DND-41 (cell line): ENCODE data around the gene TLE1.

Experiments used
- ATAC-seq: fragments of 200-7000 bp; cut with Tn5 transposase; 3 replicates; pipeline ENCODE4 v1.9.1; 2021; ENCODE audit warnings: low read depth; ENCODE audit not compliant: insufficient read depth
- DNase-seq: peaks from one replicate; pipeline ENCODE4 v3.0.0-alpha.2; 2020
- H2AFZ ChIP-seq: 2 replicates; pipeline ENCODE4 v1.6.0; 2012; ENCODE audit warnings: low read depth, low read length
- H3K27ac ChIP-seq: 2 replicates; pipeline ENCODE4 v1.5.1; 2012; ENCODE audit warnings: low read length, inconsistent platforms
- H3K27me3 ChIP-seq: fragments of 200-600 bp; sonication (generic); 2 replicates; pipeline ENCODE4 v1.6.0; 2012; ENCODE audit warnings: low read length, mild to moderate bottlenecking, inconsistent platforms; ENCODE audit not compliant: insufficient read depth, poor library complexity
- H3K36me3 ChIP-seq: 2 replicates; pipeline ENCODE4 v1.5.1; 2012; ENCODE audit warnings: low read length, inconsistent platforms; ENCODE audit not compliant: insufficient read depth
- H3K4me1 ChIP-seq: 2 replicates; pipeline ENCODE4 v1.5.1; 2012; ENCODE audit warnings: mild to moderate bottlenecking, low read length; ENCODE audit not compliant: insufficient read depth
- H3K4me2 ChIP-seq: 2 replicates; pipeline ENCODE4 v1.6.0; 2012; ENCODE audit warnings: mild to moderate bottlenecking, moderate library complexity, low read length, inconsistent platforms; ENCODE audit not compliant: insufficient read depth
- H3K4me3 ChIP-seq, 2 experiments: fragments of 200-600 bp in 1 of 2; shearing (Covaris generic) in 1 of 2; 2 replicates each; pipeline ENCODE4 v1.5.1; 2012 to 2016; ENCODE audit warnings: inconsistent platforms in 2 of 2, low read length in 2 of 2, mild to moderate bottlenecking in 2 of 2, low read depth in 1 of 2, moderate library complexity in 1 of 2
- H3K79me2 ChIP-seq: 2 replicates; pipeline ENCODE4 v1.6.0; 2012; ENCODE audit warnings: low read length, inconsistent platforms; ENCODE audit not compliant: insufficient read depth
- H3K9ac ChIP-seq: 2 replicates; pipeline ENCODE4 v1.6.0; 2012; ENCODE audit warnings: low read depth, mild to moderate bottlenecking, inconsistent platforms, low read length, moderate library complexity
- H3K9me3 ChIP-seq: 2 replicates; pipeline ENCODE4 v1.5.1; 2012; ENCODE audit warnings: low read length, moderate library complexity, mild to moderate bottlenecking, inconsistent platforms; ENCODE audit not compliant: insufficient read depth, severe bottlenecking
- H4K20me1 ChIP-seq: 2 replicates; pipeline ENCODE4 v1.6.0; 2012; ENCODE audit warnings: low read length; ENCODE audit not compliant: insufficient read depth
- EZH2 ChIP-seq: IDR thresholded peaks from 3 replicates; pipeline ENCODE4 v1.6.1; 2012; ENCODE audit warnings: borderline replicate concordance, low read depth, mild to moderate bottlenecking, moderate library complexity, low read length, inconsistent platforms; ENCODE audit not compliant: severe bottlenecking
- TF ChIP-seq, protein P1 (sequence below): IDR thresholded peaks from 2 replicates; pipeline ENCODE4 v1.5.1; 2012; ENCODE audit warnings: borderline replicate concordance, low read length, moderate library complexity, mild to moderate bottlenecking; ENCODE audit not compliant: poor library complexity, severe bottlenecking; ENCODE audit errors: extremely low read depth

TLE1 gene

DNA sequence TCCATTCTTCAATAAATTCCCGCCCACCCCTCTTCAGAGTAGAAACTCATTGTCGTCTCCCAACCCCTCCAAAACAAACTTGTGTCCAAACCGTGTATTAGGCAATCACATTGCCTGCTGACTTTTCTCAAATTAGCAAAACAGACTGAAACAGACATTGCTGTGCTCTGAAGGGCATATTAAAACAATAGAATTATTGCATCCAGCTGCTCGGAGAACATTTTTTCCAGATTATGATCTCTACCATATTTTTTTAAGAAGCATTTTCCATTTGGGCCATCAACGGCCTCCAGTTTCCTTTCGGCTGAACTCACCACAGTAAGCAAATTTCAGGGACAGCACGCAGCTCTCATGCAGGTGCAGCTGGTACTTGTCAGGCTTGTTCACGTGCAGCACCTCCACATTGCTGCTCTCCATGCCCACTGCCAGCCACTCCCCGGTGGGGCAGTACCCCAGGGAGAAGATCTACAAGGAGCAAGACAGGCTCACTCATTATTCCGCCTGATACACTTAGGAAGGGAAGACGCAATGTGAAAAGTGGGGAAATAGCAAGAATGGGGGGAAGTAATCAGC lies 104.1 kb downstream of the TLE1 start:
- DNase-seq: no peak

DNA sequence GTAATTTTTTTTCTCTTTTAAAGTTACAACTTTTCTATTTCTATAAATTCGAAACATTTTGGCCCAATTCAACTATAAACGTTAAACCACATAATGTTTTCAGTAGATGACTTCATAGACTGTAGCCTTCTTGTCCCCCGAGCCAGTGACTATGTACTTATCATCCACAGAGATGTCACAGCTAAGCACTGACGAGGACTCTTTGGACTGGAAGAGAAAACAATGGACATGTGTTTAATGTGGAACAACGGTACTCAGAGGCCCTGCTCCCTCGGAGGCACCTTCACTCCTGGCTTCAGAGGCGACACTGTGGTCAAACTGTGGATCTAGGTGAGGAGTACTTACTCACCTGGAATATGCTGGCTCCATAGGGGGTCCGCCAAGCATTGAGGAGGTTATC lies 105.2 kb downstream of the TLE1 start:
- Histone ChIP-seq H3K4me2 (no peak overlapping the region), H3K27ac (no peak overlapping the region), H2AFZ (no peak overlapping the region), H3K4me3 (no peak overlapping the region), H3K9ac (no peak overlapping the region), H3K36me3 (peaks cover 21% of the 10 kb centered on the region; the same call in 1 of the 2 replicates), H3K27me3 (no peaks in the 10 kb centered on the region), H3K4me1 (no peaks in the 10 kb centered on the region), H3K9me3 (no peaks in the 10 kb centered on the region), H4K20me1 (no peaks in the 10 kb centered on the region), H3K79me2 (no peaks in the 10 kb centered on the region)
- DNase-seq: no peak
- no peak for ATAC-seq
- no peak for TF ChIP-seq EZH2
- TF ChIP-seq, protein P1, sequence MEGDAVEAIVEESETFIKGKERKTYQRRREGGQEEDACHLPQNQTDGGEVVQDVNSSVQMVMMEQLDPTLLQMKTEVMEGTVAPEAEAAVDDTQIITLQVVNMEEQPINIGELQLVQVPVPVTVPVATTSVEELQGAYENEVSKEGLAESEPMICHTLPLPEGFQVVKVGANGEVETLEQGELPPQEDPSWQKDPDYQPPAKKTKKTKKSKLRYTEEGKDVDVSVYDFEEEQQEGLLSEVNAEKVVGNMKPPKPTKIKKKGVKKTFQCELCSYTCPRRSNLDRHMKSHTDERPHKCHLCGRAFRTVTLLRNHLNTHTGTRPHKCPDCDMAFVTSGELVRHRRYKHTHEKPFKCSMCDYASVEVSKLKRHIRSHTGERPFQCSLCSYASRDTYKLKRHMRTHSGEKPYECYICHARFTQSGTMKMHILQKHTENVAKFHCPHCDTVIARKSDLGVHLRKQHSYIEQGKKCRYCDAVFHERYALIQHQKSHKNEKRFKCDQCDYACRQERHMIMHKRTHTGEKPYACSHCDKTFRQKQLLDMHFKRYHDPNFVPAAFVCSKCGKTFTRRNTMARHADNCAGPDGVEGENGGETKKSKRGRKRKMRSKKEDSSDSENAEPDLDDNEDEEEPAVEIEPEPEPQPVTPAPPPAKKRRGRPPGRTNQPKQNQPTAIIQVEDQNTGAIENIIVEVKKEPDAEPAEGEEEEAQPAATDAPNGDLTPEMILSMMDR: no peak

More for the DNA sequence above, 104.1 kb downstream of the TLE1 start:
- ATAC-seq: no peak
- Histone ChIP-seq H3K9me3 (no peaks in the 10 kb centered on the region), H3K36me3 (peaks cover 24% of the 10 kb centered on the region; the same call in 1 of the 2 replicates), H2AFZ (no peak overlapping the region), H3K4me2 (no peak overlapping the region), H3K4me1 (no peaks in the 10 kb centered on the region), H3K9ac (no peak overlapping the region), H4K20me1 (no peaks in the 10 kb centered on the region), H3K4me3 (no peak overlapping the region), H3K79me2 (no peaks in the 10 kb centered on the region), H3K27me3 (no peaks in the 10 kb centered on the region), H3K27ac (no peak overlapping the region)
- TF ChIP-seq EZH2: no peak
- TF ChIP-seq, protein P1: no peak

DNA sequence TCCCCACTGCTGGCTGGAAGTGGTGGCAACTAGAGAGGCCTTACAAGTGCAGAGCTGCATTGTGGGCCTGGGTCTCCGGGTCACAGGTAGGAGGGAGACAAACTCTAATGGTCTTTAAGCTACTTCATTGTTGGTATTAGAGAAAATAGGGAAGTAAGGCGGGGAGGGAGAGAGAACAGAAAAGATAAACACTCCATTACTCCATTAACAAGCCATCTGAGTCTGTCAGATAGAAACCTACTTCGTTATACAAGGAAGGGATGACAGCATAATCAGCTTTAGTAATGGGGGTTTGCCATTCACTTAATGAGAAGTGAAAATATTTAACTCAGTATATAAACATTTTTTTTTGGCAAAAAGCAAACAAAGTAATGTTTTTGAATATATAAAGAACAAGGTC lies 107.4 kb downstream of the TLE1 start:
- TF ChIP-seq, protein P1: no peak
- TF ChIP-seq EZH2: no peak
- Histone ChIP-seq H3K4me2 (no peak overlapping the region), H3K4me3 (no peak overlapping the region), H2AFZ (no peak overlapping the region), H3K27ac (no peak overlapping the region), H3K9me3 (no peaks in the 10 kb centered on the region), H3K9ac (no peak overlapping the region), H3K27me3 (no peaks in the 10 kb centered on the region), H3K4me1 (no peaks in the 10 kb centered on the region), H3K79me2 (no peaks in the 10 kb centered on the region), H4K20me1 (no peaks in the 10 kb centered on the region), H3K36me3 (peaks cover 21% of the 10 kb centered on the region; the same call in 1 of the 2 replicates)
- DNase-seq (no peak), ATAC-seq (no peak)

DNA sequence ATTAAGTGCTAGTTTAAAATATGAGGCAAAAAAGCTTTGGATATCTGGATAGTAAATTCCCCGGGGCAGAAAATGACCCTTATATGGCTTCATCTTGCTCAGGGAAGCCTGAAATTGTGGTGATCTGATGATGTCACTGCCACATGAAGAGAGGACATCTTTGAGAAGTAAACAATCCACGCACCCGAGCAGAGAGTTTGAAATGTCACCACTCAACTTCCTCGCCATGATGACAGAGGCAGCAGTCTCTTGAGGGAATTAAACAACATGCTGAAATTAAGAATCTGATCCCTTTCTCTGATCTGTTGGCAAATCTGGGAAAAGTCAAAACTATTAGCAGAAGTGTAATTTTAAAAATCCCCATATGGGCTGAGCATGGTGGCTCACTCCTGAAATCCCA lies 110.0 kb downstream of the TLE1 start:
- Histone ChIP-seq H4K20me1 (no peaks in the 10 kb centered on the region), H3K9me3 (no peaks in the 10 kb centered on the region), H3K4me3 (no peak overlapping the region), H3K4me1 (no peaks in the 10 kb centered on the region), H2AFZ (no peak overlapping the region), H3K79me2 (no peaks in the 10 kb centered on the region), H3K27me3 (no peaks in the 10 kb centered on the region), H3K9ac (no peak overlapping the region), H3K4me2 (no peak overlapping the region), H3K27ac (no peak overlapping the region), H3K36me3 (peaks cover 11% of the 10 kb centered on the region; the same call in 1 of the 2 replicates)
- no peak for DNase-seq
- no peak for ATAC-seq
- TF ChIP-seq EZH2: no peak
- TF ChIP-seq, protein P1: no peak
